ENCODE results near the gene GOLGA5.
A peak's percentile ranks its signal among the peaks of the same experiment; 100 is the strongest.

Gene GOLGA5

GRCh38 chr14:92797935-92798653, 4.0 kb downstream of the GOLGA5 start:
- no peak for DNase-seq (ENCODE audit: low read depth)
- TF ChIP-seq MYC (IDR thresholded peaks at IDR 0.05; ENCODE audit: low read depth, low read length) (no peak), POLR2A (IDR thresholded peaks at IDR 0.05; ENCODE audit: extremely low read depth, insufficient read length) (no peak)
- TF ChIP-seq, protein P1, sequence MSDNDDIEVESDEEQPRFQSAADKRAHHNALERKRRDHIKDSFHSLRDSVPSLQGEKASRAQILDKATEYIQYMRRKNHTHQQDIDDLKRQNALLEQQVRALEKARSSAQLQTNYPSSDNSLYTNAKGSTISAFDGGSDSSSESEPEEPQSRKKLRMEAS (IDR thresholded peaks at IDR 0.05; ENCODE audit: low read depth, low read length) = no peak
- TF ChIP-seq, protein P2, sequence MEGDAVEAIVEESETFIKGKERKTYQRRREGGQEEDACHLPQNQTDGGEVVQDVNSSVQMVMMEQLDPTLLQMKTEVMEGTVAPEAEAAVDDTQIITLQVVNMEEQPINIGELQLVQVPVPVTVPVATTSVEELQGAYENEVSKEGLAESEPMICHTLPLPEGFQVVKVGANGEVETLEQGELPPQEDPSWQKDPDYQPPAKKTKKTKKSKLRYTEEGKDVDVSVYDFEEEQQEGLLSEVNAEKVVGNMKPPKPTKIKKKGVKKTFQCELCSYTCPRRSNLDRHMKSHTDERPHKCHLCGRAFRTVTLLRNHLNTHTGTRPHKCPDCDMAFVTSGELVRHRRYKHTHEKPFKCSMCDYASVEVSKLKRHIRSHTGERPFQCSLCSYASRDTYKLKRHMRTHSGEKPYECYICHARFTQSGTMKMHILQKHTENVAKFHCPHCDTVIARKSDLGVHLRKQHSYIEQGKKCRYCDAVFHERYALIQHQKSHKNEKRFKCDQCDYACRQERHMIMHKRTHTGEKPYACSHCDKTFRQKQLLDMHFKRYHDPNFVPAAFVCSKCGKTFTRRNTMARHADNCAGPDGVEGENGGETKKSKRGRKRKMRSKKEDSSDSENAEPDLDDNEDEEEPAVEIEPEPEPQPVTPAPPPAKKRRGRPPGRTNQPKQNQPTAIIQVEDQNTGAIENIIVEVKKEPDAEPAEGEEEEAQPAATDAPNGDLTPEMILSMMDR (IDR thresholded peaks at IDR 0.05; ENCODE audit: low read depth, low read length) = no peak
- H3K4me3 ChIP-seq (ENCODE audit: low read depth, low read length) = no peak overlapping the region

GRCh38 chr14:92798811-92799210, 4.7 kb downstream of the GOLGA5 start:
- DNase-seq (ENCODE audit: low read depth) = no peak
- no peak overlapping the region for H3K4me3 ChIP-seq (ENCODE audit: low read depth, low read length)
- TF ChIP-seq, protein P1 (IDR thresholded peaks at IDR 0.05; ENCODE audit: low read depth, low read length) = no peak
- no peak for TF ChIP-seq MYC (IDR thresholded peaks at IDR 0.05; ENCODE audit: low read depth, low read length)
- no peak for TF ChIP-seq POLR2A (IDR thresholded peaks at IDR 0.05; ENCODE audit: extremely low read depth, insufficient read length)
- TF ChIP-seq, protein P2 (IDR thresholded peaks at IDR 0.05; ENCODE audit: low read depth, low read length) = no peak

- H3K4me3 ChIP-seq (ENCODE audit: low read depth, low read length) = no peak overlapping the region
- TF ChIP-seq, protein P2 (IDR thresholded peaks at IDR 0.05; ENCODE audit: low read depth, low read length) = no peak
- TF ChIP-seq MYC (IDR thresholded peaks at IDR 0.05; ENCODE audit: low read depth, low read length) (no peak), POLR2A (IDR thresholded peaks at IDR 0.05; ENCODE audit: extremely low read depth, insufficient read length) (no peak)
- TF ChIP-seq, protein P1 (IDR thresholded peaks at IDR 0.05; ENCODE audit: low read depth, low read length) = no peak
- peak; percentile 39 for DNase-seq (ENCODE audit: low read depth)
Measured at GRCh38 chr14:92800012-92800411, 5.9 kb downstream of the GOLGA5 start.

DNA sequence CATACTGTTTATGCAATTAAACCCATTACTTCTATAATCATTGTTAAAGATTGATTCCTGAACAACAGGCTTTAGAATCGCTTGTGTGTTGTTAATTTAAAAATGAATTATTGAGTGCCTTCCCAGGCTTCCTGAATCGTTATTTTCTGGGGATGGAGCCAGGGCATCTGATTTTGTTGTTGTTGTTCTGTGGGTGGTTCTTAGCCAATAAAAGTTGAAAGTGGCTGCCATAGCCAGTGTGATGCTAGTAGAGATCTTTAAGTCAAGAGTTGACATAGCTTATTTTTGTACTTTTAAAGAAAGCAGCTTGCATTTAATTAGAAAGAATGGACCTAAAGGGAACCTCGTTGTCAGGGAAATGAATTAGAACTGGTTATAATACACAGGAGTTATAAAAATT, 6.4 kb downstream of the GOLGA5 start:
- no peak for DNase-seq (ENCODE audit: low read depth)
- no peak overlapping the region for H3K4me3 ChIP-seq (ENCODE audit: low read depth, low read length)
- TF ChIP-seq, protein P2 (IDR thresholded peaks at IDR 0.05; ENCODE audit: low read depth, low read length) = no peak
- TF ChIP-seq MYC (IDR thresholded peaks at IDR 0.05; ENCODE audit: low read depth, low read length) (no peak), POLR2A (IDR thresholded peaks at IDR 0.05; ENCODE audit: extremely low read depth, insufficient read length) (no peak)
- TF ChIP-seq, protein P1 (IDR thresholded peaks at IDR 0.05; ENCODE audit: low read depth, low read length) = no peak

DNA sequence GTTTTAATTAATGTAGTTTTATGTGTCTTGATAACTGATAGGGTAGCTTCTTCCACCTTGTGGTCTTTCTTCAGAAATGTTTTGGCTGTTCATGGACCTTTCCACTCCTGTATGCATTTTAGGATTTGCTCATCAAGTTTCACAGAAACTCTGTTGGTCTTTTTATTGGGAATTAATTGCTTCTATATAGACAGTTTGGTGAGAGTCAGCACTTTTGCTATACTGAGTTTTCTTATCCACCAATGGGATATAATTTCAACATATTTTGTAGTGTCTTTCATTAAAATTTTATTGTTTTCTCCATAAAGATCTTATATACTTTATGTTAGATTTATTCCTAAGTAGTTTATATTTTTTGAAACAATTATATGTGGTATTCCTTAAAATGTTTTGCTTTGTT, 7.8 kb downstream of the GOLGA5 start:
- TF ChIP-seq POLR2A (IDR thresholded peaks at IDR 0.05; ENCODE audit: extremely low read depth, insufficient read length) = no peak
- TF ChIP-seq, protein P2 (IDR thresholded peaks at IDR 0.05; ENCODE audit: low read depth, low read length) = no peak
- TF ChIP-seq MYC (IDR thresholded peaks at IDR 0.05; ENCODE audit: low read depth, low read length) = no peak
- TF ChIP-seq, protein P1 (IDR thresholded peaks at IDR 0.05; ENCODE audit: low read depth, low read length) = no peak
- H3K4me3 ChIP-seq (ENCODE audit: low read depth, low read length) = no peak overlapping the region
- DNase-seq (ENCODE audit: low read depth) = no peak
